Skin of body (tissue), 2 donors: ENCODE measurements around the gene MICAL2. TPM values are rescaled to one million over a fixed set of nuclear protein-coding genes. Genes with fewer than 3 reads are reported as not detected.

ENCODE experiments used
- DNase-seq: peaks from one replicate; lab custom pipeline; 2025; lab: John Stamatoyannopoulos, UW
- total RNA-seq: library from RNA; depleted of rRNA; stranded (reverse); fragments of >200 nt; gene quantifications from one replicate; pipeline ENCODE4 v1.2.3, GENCODE V29; 2014

MICAL2 gene
- total RNA-seq, 1 donor from 2014 or later = 57.8 TPM

GRCh38 chr11:12166299-12167060 is 56.1 kb downstream of the MICAL2 start:
- DNase-seq = no peak

- peak; percentile 34 for DNase-seq
Measured at GRCh38 chr11:12167061-12168000, 56.9 kb downstream of the MICAL2 start.

GRCh38 chr11:12168114-12168513 is 57.7 kb downstream of the MICAL2 start:
- no peak for DNase-seq

- DNase-seq = no peak
Measured at GRCh38 chr11:12169822-12170221, 59.4 kb downstream of the MICAL2 start.

GRCh38 chr11:12170501-12170900 is 60.1 kb downstream of the MICAL2 start:
- no peak for DNase-seq

GRCh38 chr11:12170984-12171383 is 60.6 kb downstream of the MICAL2 start:
- peak; percentile 23 for DNase-seq

- DNase-seq = no peak
Measured at GRCh38 chr11:12171921-12172320, 61.5 kb downstream of the MICAL2 start.

- no peak for DNase-seq
Measured at GRCh38 chr11:12172493-12173013, 62.2 kb downstream of the MICAL2 start.

GRCh38 chr11:12173111-12173510 is 62.7 kb downstream of the MICAL2 start:
- no peak for DNase-seq

- no peak for DNase-seq
Measured at GRCh38 chr11:12174128-12174476, 63.7 kb downstream of the MICAL2 start.

- no peak for DNase-seq
Measured at GRCh38 chr11:12174477-12175143, 64.2 kb downstream of the MICAL2 start.

GRCh38 chr11:12175694-12176241 is 65.4 kb downstream of the MICAL2 start:
- no peak for DNase-seq

GRCh38 chr11:12176410-12176809 is 66.0 kb downstream of the MICAL2 start:
- no peak for DNase-seq

GRCh38 chr11:12177739-12178338 is 67.4 kb downstream of the MICAL2 start:
- DNase-seq = no peak

- no peak for DNase-seq
Measured at GRCh38 chr11:12179019-12179418, 68.6 kb downstream of the MICAL2 start.

- DNase-seq = no peak
Measured at GRCh38 chr11:12179531-12179930, 69.1 kb downstream of the MICAL2 start.

GRCh38 chr11:12180257-12181205 is 70.1 kb downstream of the MICAL2 start:
- no peak for DNase-seq

- DNase-seq = no peak
Measured at GRCh38 chr11:12182302-12182675, 71.9 kb downstream of the MICAL2 start.

- DNase-seq = peak; percentile 18
Measured at GRCh38 chr11:12182676-12183541, 72.5 kb downstream of the MICAL2 start.
